Kidney epithelial cell (primary cell): ENCODE data around the gene KLHL26. TPM values are rescaled to one million over a fixed set of nuclear protein-coding genes. Genes with fewer than 3 reads are reported as not detected.

ENCODE experiments used
- DNase-seq: peaks from one replicate; pipeline ENCODE4 v3.0.0-alpha.2; 2010; ENCODE audit warnings: low read depth
- H3K27me3 ChIP-seq: 2 replicates; pipeline ENCODE4 v1.6.0; 2011; ENCODE audit warnings: low read length; ENCODE audit not compliant: control insufficient read depth, insufficient read depth
- H3K36me3 ChIP-seq: 2 replicates; pipeline ENCODE4 v1.5.1; 2011; ENCODE audit warnings: low read length; ENCODE audit not compliant: control insufficient read depth, insufficient read depth
- H3K4me3 ChIP-seq: 2 replicates; pipeline ENCODE4 v1.5.1; 2011; ENCODE audit warnings: low read depth, mild to moderate bottlenecking, control low read depth, low read length
- total RNA-seq: library from RNA; depleted of rRNA; stranded (reverse); fragments of >200 nt; gene quantifications from 2 replicates; pipeline ENCODE4 v1.2.3, GENCODE V29; 2015
- TF ChIP-seq, protein P1 (sequence below): IDR thresholded peaks from 2 replicates; pipeline ENCODE4 v1.5.1; 2011; ENCODE audit warnings: mild to moderate bottlenecking, moderate library complexity, low read length, control low read depth, inconsistent platforms; ENCODE audit not compliant: insufficient read depth, poor library complexity, severe bottlenecking

The KLHL26 gene
- total RNA-seq, 1 donor from 2014 or later: 7.5 TPM

DNA sequence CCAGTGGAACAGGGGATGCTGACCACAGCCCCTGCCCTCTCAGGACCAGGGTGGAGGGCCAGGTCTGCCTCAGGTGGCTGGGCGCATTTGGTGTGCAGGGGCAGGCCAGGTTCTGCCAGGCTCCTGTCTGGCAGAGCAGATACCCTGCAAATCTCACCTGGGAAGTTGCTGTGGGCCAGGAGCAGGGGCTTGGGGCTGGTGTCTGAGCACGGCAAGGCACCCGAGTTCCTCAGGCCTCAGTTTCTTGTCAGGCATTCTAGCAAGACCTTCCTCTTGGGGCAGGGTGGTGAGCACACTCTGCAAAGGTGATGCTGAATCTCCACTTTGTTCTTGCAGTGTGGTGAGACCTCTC, 47.8 kb downstream of the KLHL26 start:
- Histone ChIP-seq H3K27me3 (no peaks in the 10 kb centered on the region), H3K36me3 (no peaks in the 10 kb centered on the region), H3K4me3 (no peak overlapping the region)
- no peak for DNase-seq
- TF ChIP-seq, protein P1, sequence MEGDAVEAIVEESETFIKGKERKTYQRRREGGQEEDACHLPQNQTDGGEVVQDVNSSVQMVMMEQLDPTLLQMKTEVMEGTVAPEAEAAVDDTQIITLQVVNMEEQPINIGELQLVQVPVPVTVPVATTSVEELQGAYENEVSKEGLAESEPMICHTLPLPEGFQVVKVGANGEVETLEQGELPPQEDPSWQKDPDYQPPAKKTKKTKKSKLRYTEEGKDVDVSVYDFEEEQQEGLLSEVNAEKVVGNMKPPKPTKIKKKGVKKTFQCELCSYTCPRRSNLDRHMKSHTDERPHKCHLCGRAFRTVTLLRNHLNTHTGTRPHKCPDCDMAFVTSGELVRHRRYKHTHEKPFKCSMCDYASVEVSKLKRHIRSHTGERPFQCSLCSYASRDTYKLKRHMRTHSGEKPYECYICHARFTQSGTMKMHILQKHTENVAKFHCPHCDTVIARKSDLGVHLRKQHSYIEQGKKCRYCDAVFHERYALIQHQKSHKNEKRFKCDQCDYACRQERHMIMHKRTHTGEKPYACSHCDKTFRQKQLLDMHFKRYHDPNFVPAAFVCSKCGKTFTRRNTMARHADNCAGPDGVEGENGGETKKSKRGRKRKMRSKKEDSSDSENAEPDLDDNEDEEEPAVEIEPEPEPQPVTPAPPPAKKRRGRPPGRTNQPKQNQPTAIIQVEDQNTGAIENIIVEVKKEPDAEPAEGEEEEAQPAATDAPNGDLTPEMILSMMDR: no peak

DNA sequence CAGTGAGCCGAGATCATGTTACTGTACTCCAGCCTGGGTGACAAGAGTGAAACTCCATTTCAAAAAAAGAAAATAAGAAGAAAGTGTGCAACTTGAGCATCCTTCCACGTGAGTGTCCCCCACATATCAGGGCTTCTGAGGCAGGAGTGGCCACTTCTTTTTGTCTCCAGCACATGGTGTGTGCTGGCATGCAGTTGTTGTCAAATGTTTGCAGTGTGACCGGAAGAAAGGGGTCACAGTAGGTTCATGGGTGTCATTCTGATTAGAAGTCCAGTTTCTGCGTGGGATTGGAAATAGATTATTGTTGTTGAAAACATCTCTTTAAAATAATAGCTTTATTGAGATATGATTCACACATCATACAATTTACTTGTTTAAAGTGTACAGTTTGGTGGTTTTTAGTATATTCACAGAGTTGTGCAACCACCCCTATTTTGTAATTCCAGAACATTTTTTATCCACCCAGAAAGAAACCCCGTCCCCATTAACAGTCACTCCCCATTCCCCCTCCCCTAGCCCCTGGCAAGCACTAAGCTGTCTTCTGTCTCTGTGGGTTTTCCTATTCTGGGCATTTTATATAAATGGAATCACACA, 48.9 kb downstream of the KLHL26 start:
- TF ChIP-seq, protein P1: no peak
- H3K27me3 ChIP-seq: no peaks in the 10 kb centered on the region
- no peak overlapping the region for H3K4me3 ChIP-seq
- no peaks in the 10 kb centered on the region for H3K36me3 ChIP-seq
- no peak for DNase-seq

DNA sequence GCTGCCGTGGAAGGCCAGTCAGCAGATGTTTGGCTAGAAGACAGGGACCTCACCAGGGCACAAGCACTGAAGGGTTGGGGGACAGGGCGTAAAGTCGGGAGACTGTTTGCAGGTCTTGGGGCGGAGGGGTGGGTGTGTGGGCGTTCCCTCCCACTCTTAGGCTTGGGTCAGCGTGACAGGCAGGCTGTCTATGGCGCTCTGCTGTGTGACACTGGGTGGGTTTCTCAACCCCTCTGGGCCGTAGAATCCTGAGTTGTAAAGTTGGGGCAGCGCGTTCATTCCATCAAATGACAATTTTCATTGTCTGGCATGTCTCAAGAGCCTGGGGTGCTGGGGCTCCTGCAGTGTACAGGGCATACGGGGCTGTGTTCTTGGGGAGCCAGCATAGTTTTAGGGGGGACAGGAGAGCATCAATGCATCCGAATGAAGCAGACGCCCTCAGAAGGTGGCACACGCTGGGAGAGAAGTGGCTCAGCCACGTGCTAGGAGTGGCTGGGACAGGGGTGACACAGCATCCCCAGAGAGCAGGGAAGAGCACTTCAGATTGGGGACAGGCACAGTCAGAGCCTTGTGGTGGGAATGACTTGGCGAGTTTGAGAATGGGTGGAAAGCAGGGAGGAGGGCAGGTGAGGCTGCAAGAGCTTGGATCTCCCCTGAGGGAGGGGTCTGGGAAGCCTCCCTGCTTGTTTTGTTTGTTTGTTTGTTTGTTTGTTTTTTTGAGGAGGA, 51.1 kb downstream of the KLHL26 start:
- no peaks in the 10 kb centered on the region for H3K27me3 ChIP-seq
- TF ChIP-seq, protein P1: no peak
- DNase-seq: no peak
- H3K4me3 ChIP-seq: no peak overlapping the region
- no peaks in the 10 kb centered on the region for H3K36me3 ChIP-seq

DNA sequence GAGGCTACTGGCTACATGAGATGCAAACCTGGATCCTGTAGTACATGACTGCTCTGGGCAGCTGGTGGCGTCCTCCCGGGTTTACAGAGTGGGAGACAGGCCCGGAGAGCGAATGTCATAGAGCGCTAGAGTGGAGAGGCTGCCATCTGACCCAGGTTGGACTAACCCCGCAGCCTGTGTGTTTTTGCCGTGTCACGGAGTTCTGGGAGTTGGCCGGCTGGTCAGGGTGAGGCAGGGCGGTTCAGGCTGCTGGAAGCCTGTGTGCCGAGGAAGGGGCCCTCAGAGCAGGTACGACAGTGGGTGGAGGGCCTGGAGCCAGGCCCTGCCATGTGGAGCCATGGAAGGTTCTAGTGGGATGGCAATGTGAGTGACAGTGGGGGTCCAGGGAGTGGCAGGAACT, 59.2 kb downstream of the KLHL26 start:
- Histone ChIP-seq H3K27me3 (no peaks in the 10 kb centered on the region), H3K36me3 (no peaks in the 10 kb centered on the region), H3K4me3 (no peak overlapping the region)
- no peak for DNase-seq
- TF ChIP-seq, protein P1: no peak

DNA sequence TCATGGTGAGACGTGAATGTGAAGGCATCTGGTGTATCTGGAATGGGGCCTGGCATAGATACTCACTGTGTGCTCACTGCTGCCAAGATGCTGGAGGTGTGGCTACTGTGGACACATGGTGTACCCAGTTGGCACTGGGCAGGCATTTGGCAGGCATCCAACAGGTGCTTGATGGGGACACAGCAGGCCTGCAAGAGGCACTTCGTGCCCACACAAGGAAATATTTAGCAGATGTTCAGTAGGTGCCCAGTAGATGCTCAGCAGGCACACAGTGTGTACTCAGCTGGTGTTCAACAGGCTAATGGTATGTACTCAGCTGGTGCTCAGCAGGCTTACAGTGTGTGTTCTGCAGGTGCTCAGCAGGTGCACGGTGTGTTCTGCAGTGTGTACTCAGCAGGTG, 60.9 kb downstream of the KLHL26 start:
- TF ChIP-seq, protein P1: no peak
- DNase-seq: no peak
- H3K36me3 ChIP-seq: no peaks in the 10 kb centered on the region
- H3K4me3 ChIP-seq: no peak overlapping the region
- H3K27me3 ChIP-seq: no peaks in the 10 kb centered on the region
